AG10803 (cell line): ENCODE measurements around the gene TRUB2.
A peak's percentile ranks its signal among the peaks of the same experiment; 100 is the strongest.
"Not testable (repeated sequence)": the region's sequence is repeated elsewhere in the genome, so short reads cannot be mapped to it uniquely, and the experiment has no call there.

Source experiments
- DNase-seq: peaks from one replicate; pipeline ENCODE4 v3.0.0; 2010; ENCODE audit warnings: low read depth
- H3K4me3 ChIP-seq: 2 replicates; pipeline ENCODE4 v1.5.1; 2011; ENCODE audit warnings: mild to moderate bottlenecking, low read length, control low read depth
- CTCF ChIP-seq: conservative IDR thresholded peaks from 2 replicates; pipeline ENCODE4 v1.5.1; 2011; ENCODE audit warnings: mild to moderate bottlenecking, low read length, control low read depth, inconsistent platforms

The TRUB2 gene

GRCh38 chr9:128285033-128285784, 37.0 kb downstream of the TRUB2 start:
- no peak for DNase-seq
- H3K4me3 ChIP-seq = no peak overlapping the region
- no peak for TF ChIP-seq CTCF

GRCh38 chr9:128282500-128282899, 39.7 kb downstream of the TRUB2 start:
- no peak for TF ChIP-seq CTCF
- H3K4me3 ChIP-seq = no peak overlapping the region
- peak; percentile 62 for DNase-seq

GRCh38 chr9:128280084-128280622, 42.1 kb downstream of the TRUB2 start:
- no peak for TF ChIP-seq CTCF
- H3K4me3 ChIP-seq = no peak overlapping the region
- DNase-seq = no peak

- H3K4me3 ChIP-seq, DNase-seq: not testable (repeated sequence)
These were observed 42.9 kb downstream of the TRUB2 start for GRCh38 chr9:128279088-128280073.

GRCh38 chr9:128276574-128277270, 45.5 kb downstream of the TRUB2 start:
- peak; percentile 30 for DNase-seq

GRCh38 chr9:128276008-128276573, 46.2 kb downstream of the TRUB2 start, which contains the start of gene SWI5:
TSS of gene SWI5 (plus strand) at chr9:128276276.
- peak within 1 kb of the TSS; percentile 95 for H3K4me3 ChIP-seq
- TF ChIP-seq CTCF = no peak

More at GRCh38 chr9:128276574-128277270, 45.5 kb downstream of the TRUB2 start:
- H3K4me3 ChIP-seq = peak overlapping the region; percentile 92
- TF ChIP-seq CTCF = no peak

More at GRCh38 chr9:128276008-128276573, 46.2 kb downstream of the TRUB2 start, which contains the start of gene SWI5:
- DNase-seq = peak; percentile 98
